H4 (cell line): ENCODE data around the gene HCFC1. TPM values are rescaled to one million over a fixed set of nuclear protein-coding genes. Genes with fewer than 3 reads are reported as not detected.
A peak's percentile ranks its signal among the peaks of the same experiment; 100 is the strongest.

Experiments
- DNase-seq: peaks from one replicate; pipeline ENCODE4 v3.0.0-alpha.2; 2015; ENCODE audit warnings: low spot score
- total RNA-seq: library from RNA; depleted of rRNA; stranded (reverse); fragments of >200 nt; shearing (Covaris generic); gene quantifications from 2 replicates; pipeline ENCODE4 v1.2.3, GENCODE V29; 2014; rRNA removed

Gene HCFC1
- total RNA-seq, 1 experiment from 2014 or later, result 23.5 TPM

DNA sequence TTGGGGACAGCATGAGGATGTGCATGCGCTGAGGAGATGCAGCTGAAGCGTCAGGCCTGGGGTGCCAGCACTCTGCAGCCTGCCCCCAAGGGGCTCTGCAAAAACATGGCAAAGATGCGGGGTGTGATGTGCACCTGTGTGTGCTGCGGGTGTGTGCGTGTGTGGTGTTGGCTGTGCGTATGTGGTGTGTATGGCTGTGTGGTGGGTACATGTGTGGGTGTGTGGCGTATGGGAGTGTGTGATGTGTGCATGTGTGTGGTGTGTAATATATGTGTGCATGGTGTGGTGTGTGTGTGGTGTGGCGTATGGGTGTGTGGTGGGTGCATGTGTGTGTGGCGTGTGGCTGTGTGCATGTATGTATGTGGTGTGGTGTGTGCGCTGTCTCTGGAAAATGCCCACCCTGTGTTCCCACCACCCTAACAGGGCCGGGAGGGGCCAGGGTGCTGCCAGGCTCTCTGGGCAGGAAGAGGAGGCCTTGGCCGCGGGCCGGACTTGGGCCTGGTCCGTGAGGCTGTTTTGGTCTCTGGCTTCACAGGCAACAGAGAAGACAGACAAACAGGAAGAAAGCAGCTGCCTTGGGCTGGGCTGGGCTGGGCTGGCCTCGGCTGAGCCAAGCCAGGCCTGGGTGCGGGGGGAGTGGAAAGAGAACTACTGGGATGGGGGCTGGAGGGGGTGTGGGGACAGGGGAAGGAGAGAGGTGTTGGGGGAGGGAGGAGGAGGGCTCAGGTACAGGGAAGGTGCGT lies 68.2 kb downstream of the HCFC1 start:
- no peak for DNase-seq

DNA sequence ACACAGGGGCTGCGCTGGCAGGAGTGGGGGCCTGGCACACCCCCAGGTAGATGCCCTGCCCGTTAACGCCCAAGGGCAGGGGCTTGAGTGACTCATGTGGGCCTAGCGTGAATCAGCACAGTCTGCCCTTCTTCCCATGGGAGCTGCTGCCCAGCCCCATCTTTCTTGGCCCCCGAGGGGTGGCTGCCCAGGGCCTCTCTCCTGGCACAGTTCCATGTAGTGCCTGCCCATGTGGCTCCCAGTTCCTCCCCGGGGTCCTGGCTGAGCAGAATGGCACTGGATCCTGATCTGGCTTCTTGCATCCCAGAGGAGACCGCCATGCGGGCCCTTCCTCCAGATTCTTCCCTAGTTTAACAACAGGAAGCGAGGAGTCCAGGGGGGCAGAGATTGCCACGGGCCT lies 69.2 kb downstream of the HCFC1 start:
- peak; percentile 29 for DNase-seq

DNA sequence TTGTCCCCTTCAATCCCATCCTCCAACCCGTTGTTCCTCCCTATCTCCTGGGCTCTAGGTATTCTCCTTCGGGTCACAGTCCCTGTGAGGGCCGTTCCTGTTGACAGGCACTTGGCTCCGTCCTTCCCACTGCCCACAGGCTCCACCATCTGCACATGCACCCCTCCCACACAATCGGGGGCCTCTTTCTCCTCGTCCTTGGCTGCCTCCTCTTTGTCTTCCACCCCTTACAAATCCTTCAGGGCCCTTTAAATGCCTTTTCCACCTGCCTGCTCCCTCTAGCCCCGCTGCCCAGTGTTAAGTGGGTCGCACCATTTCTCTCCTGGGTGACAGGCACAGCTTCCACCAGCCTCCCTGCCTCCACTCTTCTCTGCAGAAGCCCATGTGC lies 69.9 kb downstream of the HCFC1 start:
- no peak for DNase-seq

DNA sequence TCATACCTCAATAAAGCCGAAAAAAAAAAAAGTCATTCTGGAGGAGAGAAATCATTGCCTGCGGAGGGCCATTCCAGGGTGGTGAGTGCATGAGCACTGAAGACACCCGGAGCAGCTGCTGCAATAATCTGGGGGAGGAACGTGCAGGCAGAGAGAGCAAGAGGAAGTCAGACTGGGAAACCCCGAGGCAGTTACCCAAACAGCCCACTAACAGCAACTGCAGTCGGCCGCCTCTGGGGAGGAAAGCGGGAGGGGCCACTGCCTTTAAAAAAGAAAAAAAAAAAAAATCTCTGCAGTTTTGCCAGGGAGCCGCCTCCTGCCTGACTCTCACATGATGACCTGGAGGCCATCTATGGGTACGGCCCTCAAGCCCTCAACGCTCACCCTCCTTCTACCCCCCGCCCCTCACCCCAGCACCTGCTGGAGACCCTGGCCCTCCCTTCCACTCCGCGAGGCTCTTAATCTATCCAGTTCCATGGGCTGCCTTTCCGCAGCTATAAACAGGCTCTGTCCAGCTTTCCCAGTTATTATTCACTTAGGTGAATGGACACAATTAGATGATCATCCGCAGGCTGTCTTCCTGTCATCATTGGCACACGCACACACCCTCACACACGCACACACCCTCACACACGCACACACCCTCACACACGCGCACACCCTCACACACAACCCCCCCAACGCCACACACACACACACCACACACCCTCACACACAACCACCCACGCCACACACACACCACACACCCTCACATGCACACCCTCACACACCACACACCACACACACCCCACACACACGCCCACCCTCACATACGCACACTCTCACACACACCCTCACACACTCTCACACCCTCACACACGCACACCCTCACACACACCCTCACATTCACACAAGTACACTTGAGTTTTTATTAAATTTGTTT lies 70.5 kb downstream of the HCFC1 start:
- DNase-seq, result peak; percentile 86

DNA sequence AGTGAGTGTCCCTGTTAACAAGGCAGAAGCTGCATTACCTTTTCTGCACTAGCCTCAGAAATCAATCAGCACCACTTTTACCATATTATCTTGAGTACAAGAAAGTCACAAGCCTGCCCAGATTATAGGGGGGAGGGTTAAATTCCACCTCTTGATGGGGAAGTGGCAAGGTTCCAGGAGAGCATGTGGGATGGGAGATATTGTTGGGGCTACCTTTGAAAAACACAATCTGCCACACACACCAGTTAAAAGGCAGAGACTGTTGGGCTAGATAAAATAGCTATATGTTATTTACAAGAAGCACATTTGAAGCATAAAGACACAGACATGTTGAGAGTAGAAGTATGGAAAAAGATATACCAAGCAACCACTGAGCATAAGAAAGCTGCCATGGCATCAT lies 73.7 kb downstream of the HCFC1 start:
- DNase-seq, result no peak

Other genes with a start within 250 kb of the HCFC1 start
- 233 and 264 TPM in 2 replicates for gene BCAP31, start 247.4 kb downstream of the HCFC1 start, total RNA-seq
- gene ABCD1, start 247.0 kb downstream of the HCFC1 start, total RNA-seq, result 8.6 and 9.1 TPM in 2 replicates
- gene PLXNB3, start 207.6 kb downstream of the HCFC1 start, total RNA-seq, result 0.60 and 1.6 TPM in 2 replicates
- 0.06 and 0.35 TPM in 2 replicates for gene SRPK3, start 190.8 kb downstream of the HCFC1 start, total RNA-seq
- gene IDH3G, start 177.4 kb downstream of the HCFC1 start, total RNA-seq, result 68.9 and 78.0 TPM in 2 replicates
- 254 and 289 TPM in 2 replicates for gene SSR4, start 177.2 kb downstream of the HCFC1 start, total RNA-seq
- 3.8 and 4.0 TPM in 2 replicates for gene PDZD4, start 141.3 kb downstream of the HCFC1 start, total RNA-seq
- 7.9 and 9.7 TPM in 2 replicates for gene L1CAM, start 85.6 kb downstream of the HCFC1 start, total RNA-seq
- 0.14 and 0.33 TPM in 2 replicates for gene AVPR2, start 67.1 kb downstream of the HCFC1 start, total RNA-seq
- 0.31 and 0.82 TPM in 2 replicates for gene ARHGAP4, start 45.6 kb downstream of the HCFC1 start, total RNA-seq
- 167 and 216 TPM in 2 replicates for gene NAA10, start 36.8 kb downstream of the HCFC1 start, total RNA-seq
- 0.10 TPM in 1 of 2 replicates, not detected in the other for gene RENBP, start 27.2 kb downstream of the HCFC1 start, total RNA-seq
- 2.2 and 2.7 TPM in 2 replicates for gene TMEM187, start 936 bp upstream of the HCFC1 start, total RNA-seq
- gene IRAK1, start 48.1 kb upstream of the HCFC1 start, total RNA-seq, result 50.0 and 58.6 TPM in 2 replicates
- 24.9 and 28.3 TPM in 2 replicates for gene MECP2, start 125.9 kb upstream of the HCFC1 start, total RNA-seq
- gene OPN1LW, start 172.4 kb upstream of the HCFC1 start, total RNA-seq, result not detected in 2 replicates
- not detected in 2 replicates for gene OPN1MW, start 210.8 kb upstream of the HCFC1 start, total RNA-seq
- not detected in 2 replicates for gene OPN1MW2, start 247.9 kb upstream of the HCFC1 start, total RNA-seq